Measurements from ENCODE around the gene P3H3.

Gene P3H3

DNA sequence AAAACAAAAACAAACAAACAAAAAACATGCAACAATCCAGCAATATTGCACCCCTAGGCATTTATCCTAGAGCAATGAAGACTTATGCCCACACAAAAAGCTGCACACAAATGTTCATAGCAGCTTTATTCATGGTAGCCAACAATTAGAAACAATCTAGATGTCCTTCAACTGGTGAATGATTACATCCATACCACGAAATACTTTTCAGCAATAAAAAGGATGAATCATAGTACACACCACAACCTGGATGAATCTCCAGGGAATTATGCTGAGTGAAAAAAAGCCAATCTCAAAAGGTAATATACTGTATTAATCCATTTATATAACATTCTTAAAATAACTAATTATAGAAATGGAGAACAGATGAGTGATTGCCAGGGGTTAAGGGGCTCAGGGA, 21.0 kb upstream of the P3H3 start:
- Histone ChIP-seq H3K79me2 (ENCODE audit: insufficient read depth, low read length) (no peaks in the 10 kb centered on the region), H2AFZ (ENCODE audit: low read length) (no peak overlapping the region), H3K4me2 (ENCODE audit: low read depth, low read length, poor library complexity, severe bottlenecking) (no peak overlapping the region), H3K4me1 (ENCODE audit: insufficient read depth, low read length, poor library complexity, severe bottlenecking) (no peaks in the 10 kb centered on the region), H3K9me3 (ENCODE audit: insufficient read depth, low read depth, low read length) (no peaks in the 10 kb centered on the region), H3K9ac (ENCODE audit: low read depth, low read length, poor library complexity, severe bottlenecking) (no peak overlapping the region), H3K36me3 (ENCODE audit: insufficient read depth, low read length) (no peaks in the 10 kb centered on the region), H3K27me3 (ENCODE audit: insufficient read depth, low read length, poor library complexity, severe bottlenecking) (no peaks in the 10 kb centered on the region), H3K9me2 (replicated peaks; ENCODE audit: low read depth, low read length) (no peaks in the 10 kb centered on the region), H3F3A (ENCODE audit: low read depth) (no peaks in the 10 kb centered on the region), H3K4me3 (ENCODE audit: low read length, poor library complexity, severe bottlenecking) (no peak overlapping the region), H4K20me1 (ENCODE audit: insufficient read depth, low read length, poor library complexity, severe bottlenecking) (no peaks in the 10 kb centered on the region)
- TF ChIP-seq, protein P1, sequence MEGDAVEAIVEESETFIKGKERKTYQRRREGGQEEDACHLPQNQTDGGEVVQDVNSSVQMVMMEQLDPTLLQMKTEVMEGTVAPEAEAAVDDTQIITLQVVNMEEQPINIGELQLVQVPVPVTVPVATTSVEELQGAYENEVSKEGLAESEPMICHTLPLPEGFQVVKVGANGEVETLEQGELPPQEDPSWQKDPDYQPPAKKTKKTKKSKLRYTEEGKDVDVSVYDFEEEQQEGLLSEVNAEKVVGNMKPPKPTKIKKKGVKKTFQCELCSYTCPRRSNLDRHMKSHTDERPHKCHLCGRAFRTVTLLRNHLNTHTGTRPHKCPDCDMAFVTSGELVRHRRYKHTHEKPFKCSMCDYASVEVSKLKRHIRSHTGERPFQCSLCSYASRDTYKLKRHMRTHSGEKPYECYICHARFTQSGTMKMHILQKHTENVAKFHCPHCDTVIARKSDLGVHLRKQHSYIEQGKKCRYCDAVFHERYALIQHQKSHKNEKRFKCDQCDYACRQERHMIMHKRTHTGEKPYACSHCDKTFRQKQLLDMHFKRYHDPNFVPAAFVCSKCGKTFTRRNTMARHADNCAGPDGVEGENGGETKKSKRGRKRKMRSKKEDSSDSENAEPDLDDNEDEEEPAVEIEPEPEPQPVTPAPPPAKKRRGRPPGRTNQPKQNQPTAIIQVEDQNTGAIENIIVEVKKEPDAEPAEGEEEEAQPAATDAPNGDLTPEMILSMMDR (conservative IDR thresholded peaks at IDR 0.05; ENCODE audit: low read length): no peak
- no peak for TF ChIP-seq EZH2phosphoT487 (IDR thresholded peaks at IDR 0.05; ENCODE audit: borderline replicate concordance)

DNA sequence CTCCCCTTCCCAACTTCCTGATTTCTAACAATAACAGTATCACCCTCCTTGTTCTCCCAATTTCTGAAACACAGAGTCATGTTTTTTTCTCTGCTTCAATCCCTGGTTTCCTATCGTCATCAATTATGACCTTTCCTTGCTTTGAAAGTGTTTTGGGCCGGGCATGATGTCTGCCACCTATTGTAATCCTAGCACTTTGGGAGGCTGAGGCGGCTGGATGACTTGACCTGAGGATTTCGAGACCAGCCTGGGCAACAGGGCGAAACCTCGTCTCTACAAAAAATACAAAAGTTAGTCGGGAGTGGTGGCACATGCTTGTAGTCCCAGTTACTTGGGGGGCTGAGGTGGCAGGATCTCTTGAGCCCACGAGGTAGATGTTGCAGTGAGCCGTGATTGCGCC, 19.2 kb upstream of the P3H3 start:
- no peaks in the 10 kb centered on the region for H3K36me3 ChIP-seq (ENCODE audit: insufficient read depth, low read length)
- no peaks in the 10 kb centered on the region for H3F3A ChIP-seq (ENCODE audit: low read depth)
- H4K20me1 ChIP-seq (ENCODE audit: insufficient read depth, low read length, poor library complexity, severe bottlenecking): no peaks in the 10 kb centered on the region
- no peaks in the 10 kb centered on the region for H3K4me1 ChIP-seq (ENCODE audit: insufficient read depth, low read length, poor library complexity, severe bottlenecking)
- H3K27me3 ChIP-seq (ENCODE audit: insufficient read depth, low read length, poor library complexity, severe bottlenecking): no peaks in the 10 kb centered on the region
- H2AFZ ChIP-seq (ENCODE audit: low read length): no peak overlapping the region
- no peaks in the 10 kb centered on the region for H3K9me3 ChIP-seq (ENCODE audit: insufficient read depth, low read depth, low read length)
- H3K9ac ChIP-seq (ENCODE audit: low read depth, low read length, poor library complexity, severe bottlenecking): no peak overlapping the region
- no peaks in the 10 kb centered on the region for H3K79me2 ChIP-seq (ENCODE audit: insufficient read depth, low read length)
- H3K9me2 ChIP-seq (replicated peaks; ENCODE audit: low read depth, low read length): no peaks in the 10 kb centered on the region
- no peak overlapping the region for H3K4me3 ChIP-seq (ENCODE audit: low read length, poor library complexity, severe bottlenecking)
- no peak overlapping the region for H3K4me2 ChIP-seq (ENCODE audit: low read depth, low read length, poor library complexity, severe bottlenecking)
- TF ChIP-seq EZH2phosphoT487 (IDR thresholded peaks at IDR 0.05; ENCODE audit: borderline replicate concordance): no peak
- TF ChIP-seq, protein P1 (conservative IDR thresholded peaks at IDR 0.05; ENCODE audit: low read length): no peak

DNA sequence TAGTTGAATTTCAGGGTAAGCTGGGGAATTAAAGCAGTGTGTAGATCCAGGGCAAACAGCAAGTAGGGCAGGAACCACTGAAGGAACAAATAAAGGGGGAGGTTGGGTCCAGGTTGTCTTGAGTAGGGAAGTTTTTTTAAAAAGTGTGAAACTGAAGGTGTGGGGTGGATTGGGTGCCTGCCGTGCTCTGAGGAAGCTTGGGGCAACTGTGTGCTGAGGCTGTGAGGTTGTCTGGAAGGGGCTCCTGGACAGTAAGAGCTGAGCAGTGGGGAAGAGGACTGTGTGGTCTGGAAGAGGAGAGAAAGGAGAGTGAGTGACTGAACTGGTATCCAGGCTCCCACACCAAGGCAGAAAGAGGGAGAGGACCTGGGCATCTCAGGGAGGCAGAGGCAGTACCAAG, 17.4 kb upstream of the P3H3 start:
- no peaks in the 10 kb centered on the region for H3K36me3 ChIP-seq (ENCODE audit: insufficient read depth, low read length)
- H2AFZ ChIP-seq (ENCODE audit: low read length): no peak overlapping the region
- no peaks in the 10 kb centered on the region for H3K9me3 ChIP-seq (ENCODE audit: insufficient read depth, low read depth, low read length)
- no peaks in the 10 kb centered on the region for H3K79me2 ChIP-seq (ENCODE audit: insufficient read depth, low read length)
- no peaks in the 10 kb centered on the region for H4K20me1 ChIP-seq (ENCODE audit: insufficient read depth, low read length, poor library complexity, severe bottlenecking)
- H3F3A ChIP-seq (ENCODE audit: low read depth): no peaks in the 10 kb centered on the region
- no peak overlapping the region for H3K9ac ChIP-seq (ENCODE audit: low read depth, low read length, poor library complexity, severe bottlenecking)
- TF ChIP-seq EZH2phosphoT487 (IDR thresholded peaks at IDR 0.05; ENCODE audit: borderline replicate concordance): no peak
- TF ChIP-seq, protein P1 (conservative IDR thresholded peaks at IDR 0.05; ENCODE audit: low read length): no peak
- no peak overlapping the region for H3K4me2 ChIP-seq (ENCODE audit: low read depth, low read length, poor library complexity, severe bottlenecking)
- H3K9me2 ChIP-seq (replicated peaks; ENCODE audit: low read depth, low read length): no peaks in the 10 kb centered on the region
- no peaks in the 10 kb centered on the region for H3K4me1 ChIP-seq (ENCODE audit: insufficient read depth, low read length, poor library complexity, severe bottlenecking)
- no peak overlapping the region for H3K4me3 ChIP-seq (ENCODE audit: low read length, poor library complexity, severe bottlenecking)
- H3K27me3 ChIP-seq (ENCODE audit: insufficient read depth, low read length, poor library complexity, severe bottlenecking): no peaks in the 10 kb centered on the region
